GOT3 (cell line): ENCODE data around the gene SFI1.
"Not testable (repeated sequence)": the region's sequence is repeated elsewhere in the genome, so short reads cannot be mapped to it uniquely, and the experiment has no call there.

Experiments used
- DNase-seq: peaks from one replicate; lab custom pipeline; 2025; ENCODE audit warnings: mixed read lengths; lab: John Stamatoyannopoulos, UW

The SFI1 gene

DNA sequence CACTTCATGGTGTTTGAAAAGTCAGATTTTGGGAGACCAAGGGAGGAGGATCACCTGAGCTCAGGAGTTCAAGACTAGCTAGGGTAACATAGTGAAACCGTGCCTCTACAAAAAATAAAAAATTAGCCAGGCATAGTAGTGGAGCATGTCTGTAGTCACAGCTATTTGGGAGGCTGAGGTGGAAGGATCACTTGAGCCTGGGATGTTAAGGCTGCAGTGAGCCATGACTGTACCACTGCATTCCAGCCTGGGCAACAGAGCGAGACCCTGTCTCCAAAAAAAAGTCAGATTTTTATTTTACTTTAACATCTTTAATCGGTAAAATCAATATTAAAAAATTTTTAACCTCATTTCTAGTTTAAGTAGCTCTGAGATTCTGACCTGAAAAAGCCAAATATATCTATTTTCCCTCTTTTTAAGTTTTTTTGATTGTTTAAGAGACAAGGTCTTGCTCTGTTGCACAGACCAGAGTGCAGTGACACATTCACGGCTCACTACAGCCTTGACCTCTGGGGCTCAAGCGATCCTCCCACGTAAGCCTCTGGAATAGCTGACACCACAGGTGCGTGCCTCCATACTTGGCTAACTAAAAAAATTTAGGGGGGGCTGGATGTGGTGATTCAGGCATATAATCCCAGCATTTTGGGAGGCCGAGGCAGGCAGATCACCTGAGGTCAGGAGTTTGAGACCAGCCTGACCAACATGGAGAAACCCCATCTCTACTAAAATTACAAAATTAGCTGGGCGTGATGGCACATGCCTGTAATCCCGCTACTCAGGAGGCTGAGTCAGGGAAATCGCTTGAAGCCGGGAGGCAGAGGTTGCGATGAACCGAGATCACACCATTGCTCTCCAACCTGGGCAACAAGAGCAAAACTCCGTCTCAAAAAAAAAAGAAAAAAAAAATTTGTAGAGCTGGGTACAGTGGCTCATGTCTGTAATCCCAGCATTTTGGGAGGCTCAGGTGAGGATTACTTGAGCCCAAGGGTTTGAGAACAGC lies 48.4 kb downstream of the SFI1 start:
- DNase-seq: no peak

DNA sequence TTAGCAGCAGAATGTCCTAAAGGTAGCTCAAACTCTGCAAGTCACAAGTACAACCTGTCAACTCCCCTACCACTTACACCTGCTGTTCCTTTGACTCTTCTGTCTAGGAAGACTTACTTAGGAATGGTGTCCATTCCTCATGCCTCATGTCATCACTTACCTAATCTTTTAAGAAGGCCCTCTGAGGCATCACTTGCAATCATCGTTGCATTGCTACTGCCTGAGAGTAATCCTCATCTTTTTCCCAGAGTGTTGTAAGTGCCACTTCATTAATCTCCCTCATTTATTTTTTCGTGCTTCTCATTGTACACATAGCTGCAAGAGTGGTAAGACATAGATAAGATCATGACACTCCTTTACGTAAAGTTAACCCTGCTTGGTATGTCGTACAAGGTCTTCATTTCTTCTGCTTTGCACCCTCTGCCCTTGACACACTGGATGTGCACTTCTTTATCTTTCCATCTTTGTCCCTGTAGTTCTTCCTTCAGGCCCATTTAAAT lies 54.6 kb downstream of the SFI1 start:
- DNase-seq: no peak

DNA sequence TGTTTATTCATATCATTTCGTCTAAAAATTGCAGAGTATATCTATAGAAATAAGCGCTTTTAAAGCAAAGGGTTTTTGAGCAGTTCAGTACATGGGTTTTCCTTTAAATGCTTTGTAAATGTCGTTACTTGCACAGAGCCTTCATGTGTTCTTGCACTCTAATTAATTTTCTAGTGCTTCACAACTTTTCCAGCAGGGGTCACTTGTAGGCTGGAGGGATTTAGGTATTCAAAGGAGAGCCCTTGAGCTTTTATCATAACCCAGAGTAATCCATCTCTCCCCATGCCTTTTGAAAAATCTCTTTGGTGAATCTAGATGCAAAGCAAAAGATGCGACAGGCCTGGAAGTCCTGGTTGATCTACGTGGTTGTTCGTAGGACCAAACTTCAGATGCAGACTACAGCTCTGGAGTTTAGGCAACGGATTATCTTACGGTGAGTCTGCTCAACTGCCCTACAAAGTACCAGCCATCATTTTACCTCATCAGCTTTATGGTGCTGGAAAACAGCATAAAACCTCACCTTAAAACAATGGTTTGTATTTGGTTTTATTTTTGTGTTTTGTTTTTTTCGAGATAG lies 60.4 kb downstream of the SFI1 start:
- DNase-seq: no peak

DNA sequence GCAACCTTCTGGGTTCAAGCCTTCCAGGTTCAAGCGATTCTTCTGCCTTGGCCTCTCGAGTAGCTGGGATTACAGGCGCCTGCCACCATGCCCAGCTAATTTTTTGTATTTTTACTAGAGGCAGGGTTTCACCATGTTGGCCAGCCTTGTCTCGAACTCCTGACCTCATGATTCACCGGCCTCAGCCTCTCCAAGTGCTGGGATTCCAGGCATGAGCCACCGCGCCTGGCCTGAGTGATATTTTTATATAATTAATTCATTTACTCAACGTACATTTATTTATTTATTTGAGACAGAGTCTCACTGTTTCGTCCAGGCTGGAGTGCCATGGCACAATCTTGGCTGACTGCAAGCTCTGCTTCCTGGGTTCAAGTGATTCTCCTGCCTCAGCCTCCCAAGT lies 62.2 kb downstream of the SFI1 start:
- not testable (repeated sequence) for DNase-seq

DNA sequence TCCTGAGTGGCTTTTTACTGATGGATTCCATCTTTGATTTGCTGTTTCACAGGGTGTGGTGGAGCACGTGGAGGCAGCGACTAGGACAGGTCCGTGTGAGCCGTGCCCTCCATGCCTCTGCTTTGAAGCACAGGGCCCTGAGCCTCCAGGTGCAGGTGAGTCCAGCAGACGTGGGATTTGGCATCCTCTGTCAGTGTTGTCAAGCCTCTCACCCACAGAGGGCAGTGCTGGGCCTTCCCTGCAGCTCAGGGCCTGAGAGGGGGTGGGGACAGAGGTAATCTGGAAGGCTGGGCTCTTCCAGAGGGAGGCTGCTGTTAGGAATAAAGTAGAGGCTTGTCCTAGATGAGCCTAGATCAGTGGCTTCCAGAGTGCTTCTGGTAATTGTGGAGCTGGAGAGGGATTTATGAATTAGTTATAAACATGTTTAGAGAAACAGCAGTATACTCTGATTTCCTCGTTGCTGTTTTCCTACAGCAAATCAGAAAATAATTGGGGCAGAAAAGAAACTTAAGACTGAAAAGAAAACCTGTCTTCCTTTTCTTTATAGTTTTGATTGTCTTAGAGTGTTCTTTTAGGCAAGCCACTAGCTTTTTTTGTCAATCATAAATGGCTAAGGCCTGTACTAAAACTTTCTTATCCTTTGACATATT lies 65.0 kb downstream of the SFI1 start:
- no peak for DNase-seq

DNA sequence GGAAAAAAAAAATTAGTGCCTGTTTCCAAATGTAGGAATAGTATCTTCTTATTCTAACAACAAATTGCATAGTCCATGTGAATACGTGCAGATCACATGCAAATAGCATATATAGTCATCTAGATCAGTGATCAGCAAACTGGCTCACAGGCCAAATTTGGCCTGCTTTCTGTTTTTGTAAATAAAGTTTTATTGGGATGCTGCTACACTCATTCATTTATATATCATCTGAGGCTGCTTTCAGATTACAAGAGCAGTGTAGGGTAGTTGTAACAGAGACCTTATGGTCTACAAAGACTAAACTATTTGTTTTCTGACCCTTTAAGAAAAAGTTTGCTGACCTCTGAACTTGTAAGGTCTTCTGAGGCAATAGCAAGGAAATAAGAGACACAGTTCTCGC lies 65.6 kb downstream of the SFI1 start:
- DNase-seq: no peak

DNA sequence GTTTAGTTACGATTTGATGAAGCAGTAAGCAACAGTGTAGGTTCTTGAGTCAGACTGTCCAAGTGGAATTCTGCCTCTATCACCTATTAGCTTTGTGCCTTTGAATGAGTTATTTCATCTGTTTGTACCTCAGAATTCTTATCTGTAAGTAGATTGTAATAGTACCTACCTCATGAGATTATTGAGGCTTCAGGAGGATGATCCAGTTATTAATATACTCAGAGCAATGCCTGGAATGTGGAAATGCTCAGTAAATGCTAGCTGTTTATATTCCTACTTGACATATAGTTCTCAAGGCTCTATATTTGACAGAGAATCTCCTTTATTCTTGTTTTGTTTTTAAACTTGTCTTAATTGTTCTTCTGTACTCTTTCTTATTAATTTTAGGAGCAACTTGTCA lies 70.1 kb downstream of the SFI1 start:
- no peak for DNase-seq

DNA sequence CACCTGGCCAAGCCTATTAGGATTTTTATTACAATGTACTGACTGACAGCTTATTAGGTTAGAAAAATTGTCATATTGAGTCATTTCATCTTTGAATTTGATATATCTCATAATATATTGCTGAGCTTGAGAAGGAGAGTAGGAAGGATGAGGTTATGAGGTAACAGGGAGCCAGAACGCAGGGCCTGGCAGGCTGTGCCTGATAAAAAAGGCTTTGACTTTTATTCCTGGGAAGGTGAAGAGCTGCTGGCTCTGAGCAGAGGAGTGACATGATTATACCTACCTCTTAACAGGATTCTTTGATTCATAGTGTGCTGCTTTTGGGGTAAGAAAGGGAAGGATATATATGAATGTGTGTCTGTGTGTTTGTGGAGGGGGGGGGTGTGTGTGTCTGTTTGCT lies 70.9 kb downstream of the SFI1 start:
- no peak for DNase-seq

DNA sequence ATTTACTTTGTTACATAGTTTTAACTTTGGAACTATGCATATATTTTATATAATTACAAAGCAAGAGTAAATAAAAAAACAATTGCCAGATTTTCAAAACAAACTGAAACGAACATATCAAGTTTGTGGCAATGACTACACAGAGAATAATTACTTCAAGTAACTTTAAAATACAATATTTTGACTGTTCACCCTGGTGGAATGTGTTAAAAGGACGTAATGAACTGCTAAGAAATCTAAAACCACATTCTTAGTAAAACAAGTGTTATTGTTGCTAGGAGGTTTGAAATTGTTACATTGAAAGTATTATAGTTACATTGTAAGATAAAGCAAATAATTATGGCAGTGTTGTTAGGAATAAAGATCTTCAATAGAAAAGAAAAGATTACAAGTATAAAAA lies 71.4 kb downstream of the SFI1 start:
- no peak for DNase-seq

DNA sequence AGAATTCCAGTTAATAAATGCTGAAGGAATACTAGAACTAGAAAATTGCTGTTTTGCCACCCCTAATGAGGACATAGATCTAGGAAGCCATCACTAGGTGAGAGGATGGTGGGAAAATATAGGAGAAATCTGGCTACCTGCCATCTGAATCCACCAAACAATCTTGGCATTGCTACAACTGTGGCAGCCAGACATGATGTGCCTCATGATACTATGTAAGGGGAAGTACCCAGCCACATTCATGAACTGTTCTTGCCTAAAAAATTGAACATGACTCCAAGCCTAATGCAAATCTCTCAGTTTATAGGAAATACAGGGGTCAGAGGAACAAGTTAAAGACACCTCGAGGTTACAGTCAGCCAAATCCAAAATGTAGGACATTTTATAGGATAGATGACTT lies 72.8 kb downstream of the SFI1 start:
- DNase-seq: no peak

DNA sequence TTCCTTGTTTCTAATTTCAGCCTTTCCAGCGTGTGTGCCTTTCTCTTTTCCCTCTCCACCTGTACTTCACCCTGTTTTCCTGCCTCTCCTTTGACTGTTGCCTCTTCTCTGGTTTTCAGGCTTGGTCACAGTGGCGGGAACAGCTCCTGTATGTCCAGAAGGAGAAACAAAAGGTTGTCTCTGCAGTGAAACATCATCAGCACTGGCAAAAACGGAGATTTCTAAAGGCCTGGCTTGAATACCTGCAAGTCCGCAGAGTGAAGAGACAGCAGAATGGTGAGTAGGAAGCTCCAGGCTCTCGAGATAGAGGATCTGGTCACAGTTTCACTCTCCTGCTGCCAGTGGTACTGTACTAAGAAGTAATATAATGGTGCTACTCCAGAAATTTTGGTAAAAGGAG lies 76.6 kb downstream of the SFI1 start:
- no peak for DNase-seq

DNA sequence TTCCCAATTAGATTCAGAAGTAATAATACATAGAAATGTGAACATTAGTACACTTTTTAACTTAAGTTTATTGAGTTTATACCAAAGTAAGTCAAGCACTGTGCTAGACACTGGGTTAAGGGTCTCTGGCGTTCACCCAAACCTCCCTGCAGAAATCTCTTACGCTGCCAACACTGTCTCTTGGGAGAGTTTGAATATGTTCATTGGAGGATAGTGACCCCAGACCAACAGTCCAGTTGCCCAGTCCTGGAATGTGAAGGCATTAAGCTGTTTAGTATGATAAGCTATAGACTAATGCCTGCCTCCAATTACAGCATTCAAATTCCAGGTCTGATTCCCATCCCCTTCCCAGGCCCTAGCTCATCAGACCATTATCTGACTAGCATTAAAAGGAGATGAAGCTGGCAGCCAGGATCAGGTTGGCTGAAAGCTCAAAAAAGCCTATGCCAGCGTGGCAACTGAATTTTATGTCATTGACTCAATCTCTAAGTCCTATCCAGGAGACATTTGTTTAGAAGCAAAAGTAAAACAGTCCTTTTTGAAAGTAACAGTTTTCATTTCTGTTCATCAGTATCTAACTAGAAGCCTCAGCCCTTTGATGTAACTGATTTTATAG lies 77.8 kb downstream of the SFI1 start:
- DNase-seq: no peak

DNA sequence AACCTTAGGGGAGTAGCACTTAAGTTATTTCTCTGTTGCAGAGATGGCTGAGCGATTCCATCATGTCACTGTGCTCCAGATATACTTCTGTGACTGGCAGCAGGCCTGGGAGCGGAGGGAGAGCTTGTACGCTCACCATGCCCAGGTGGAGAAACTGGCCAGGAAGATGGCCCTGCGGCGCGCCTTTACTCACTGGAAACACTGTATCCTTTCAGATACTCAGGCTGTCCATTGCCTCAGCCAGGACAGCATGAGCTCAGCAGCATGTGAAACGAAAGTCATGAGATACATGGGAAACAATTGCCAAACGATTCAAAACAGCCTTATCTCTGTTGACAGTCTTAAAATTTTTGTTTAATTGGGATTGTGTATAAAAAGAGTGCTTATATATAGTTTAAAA lies 78.9 kb downstream of the SFI1 start:
- no peak for DNase-seq

DNA sequence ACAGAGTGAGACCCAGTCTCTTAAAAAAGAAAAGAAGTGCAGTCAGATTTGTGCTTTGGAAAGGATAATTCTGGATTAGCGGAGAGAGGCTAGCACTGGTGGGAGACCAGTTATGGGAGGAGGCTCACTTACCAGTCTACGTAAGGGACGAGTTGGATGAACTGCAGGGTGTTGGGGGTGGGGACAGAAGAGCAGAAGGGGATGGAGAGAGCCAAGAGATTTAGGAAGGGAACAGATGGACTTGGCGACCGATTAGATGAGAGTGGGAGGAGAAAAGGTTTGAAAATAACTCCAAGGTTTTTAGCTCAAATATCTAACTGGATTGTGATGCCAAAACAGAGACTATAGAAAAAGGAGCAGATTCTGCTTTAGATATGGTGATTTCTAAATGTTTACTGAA lies 81.4 kb downstream of the SFI1 start:
- no peak for DNase-seq

DNA sequence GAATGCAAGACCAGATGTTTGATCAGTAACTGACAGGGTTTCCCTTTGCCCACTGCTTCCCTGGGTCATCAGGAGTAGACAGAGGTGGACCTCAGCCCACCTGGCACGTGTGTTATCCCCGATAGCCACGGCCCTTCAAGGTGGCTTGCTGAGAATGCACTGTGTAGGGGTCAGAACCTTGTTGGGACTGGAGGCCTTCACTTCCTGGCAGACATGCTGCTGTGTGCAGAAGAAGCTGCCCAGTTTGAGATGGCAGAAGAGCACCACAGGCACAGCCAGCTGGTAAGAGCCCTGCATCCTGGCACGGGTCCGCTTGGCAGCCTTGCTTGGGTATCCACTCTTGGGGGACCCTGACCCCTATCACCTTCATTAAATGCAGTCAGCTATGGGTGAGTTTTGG lies 81.8 kb downstream of the SFI1 start:
- DNase-seq: no peak

DNA sequence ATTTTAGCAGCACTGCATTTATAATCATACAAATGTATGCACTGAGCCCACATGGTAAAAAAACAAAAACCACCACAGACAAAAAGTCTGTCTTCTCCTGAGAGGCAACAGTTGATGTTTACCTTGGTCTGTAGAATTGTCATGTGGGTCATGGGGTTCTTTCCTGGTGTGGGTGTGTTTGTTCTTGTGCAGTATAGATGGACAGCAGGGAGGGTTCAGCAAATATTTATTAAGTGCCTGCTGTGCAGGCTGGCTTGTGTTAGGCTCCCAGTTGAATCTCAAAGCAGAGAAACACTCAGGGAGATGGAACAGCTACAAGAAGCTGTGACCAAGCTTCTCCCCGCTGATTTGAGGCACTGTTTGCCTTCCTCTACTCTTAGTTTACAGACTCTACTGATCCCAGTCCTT lies 83.5 kb downstream of the SFI1 start:
- no peak for DNase-seq

DNA sequence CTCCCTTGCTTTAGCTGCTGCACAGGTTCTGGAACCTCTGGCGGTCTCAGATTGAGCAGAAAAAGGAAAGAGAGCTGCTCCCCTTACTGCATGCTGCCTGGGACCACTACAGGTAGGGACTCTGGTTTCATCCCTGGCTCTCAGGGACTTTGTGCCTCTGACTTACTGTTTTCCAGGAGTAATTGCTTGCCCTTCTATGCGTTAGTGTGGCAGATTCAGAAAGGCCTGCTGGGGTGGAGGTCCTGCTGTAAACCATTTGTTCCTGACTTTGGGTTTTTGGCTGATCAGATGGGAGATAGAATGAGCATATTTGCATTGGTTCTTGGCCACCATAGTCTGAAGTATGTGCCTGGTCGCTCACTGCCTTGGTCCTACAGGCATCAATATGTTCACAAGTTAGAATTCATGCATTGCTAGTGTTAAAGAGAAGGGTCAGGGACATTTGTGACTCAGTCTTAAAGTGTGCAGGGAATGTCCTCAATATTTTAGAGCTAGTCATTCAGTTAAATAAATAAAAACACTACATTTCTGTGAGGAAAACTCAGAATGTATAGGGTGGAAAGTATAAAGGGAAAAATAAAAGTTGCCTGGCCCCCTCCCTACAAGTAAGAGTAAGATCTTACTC lies 87.6 kb downstream of the SFI1 start:
- DNase-seq: no peak

DNA sequence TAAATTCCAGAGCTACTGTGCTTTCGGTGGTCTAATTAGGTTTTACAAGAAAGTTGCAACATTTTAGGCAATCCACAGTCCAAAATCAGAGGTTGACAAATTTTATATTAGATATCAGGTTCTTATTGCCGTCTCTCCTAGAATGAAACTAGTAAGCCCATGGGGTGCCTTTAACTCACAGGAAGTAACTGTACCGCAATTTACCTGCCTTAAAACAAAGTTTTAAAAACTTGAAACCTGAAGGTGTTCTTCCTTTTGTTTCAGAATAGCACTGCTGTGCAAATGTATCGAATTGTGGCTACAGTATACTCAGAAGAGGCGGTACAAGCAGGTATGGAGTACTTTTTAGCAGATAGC lies 88.4 kb downstream of the SFI1 start:
- no peak for DNase-seq

DNA sequence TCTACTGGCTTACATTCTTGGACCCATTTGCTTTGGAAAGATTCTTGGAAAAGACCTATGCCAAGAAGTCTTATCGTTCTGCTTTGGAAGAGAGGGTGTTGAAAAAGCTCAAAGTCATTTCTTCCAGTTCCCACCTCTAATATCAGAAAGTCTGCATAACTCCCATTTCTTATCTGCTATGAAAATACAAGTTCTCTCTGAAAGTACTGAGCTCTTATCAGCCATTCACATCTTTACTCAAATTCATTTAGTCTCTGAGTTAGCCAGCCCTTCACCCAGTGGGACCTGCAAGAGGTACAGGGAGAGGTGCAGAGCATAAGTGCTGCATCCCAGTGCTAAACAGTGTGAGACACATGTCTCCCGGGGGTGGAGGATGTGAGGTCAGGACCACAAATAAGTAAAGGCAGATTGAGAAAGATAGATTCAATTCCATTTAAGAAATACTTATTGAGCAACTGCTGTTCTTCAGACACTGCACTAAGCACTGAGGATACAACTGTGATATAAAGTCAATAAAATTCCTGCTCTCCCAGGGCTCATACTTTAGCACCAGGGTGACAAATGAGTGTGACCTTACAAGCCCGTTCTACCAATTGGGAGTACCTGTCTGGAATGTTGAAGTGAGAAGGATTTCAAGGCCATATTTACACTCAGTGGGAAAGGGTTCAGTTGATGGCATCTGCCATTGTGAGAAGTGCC lies 89.0 kb downstream of the SFI1 start:
- no peak for DNase-seq

DNA sequence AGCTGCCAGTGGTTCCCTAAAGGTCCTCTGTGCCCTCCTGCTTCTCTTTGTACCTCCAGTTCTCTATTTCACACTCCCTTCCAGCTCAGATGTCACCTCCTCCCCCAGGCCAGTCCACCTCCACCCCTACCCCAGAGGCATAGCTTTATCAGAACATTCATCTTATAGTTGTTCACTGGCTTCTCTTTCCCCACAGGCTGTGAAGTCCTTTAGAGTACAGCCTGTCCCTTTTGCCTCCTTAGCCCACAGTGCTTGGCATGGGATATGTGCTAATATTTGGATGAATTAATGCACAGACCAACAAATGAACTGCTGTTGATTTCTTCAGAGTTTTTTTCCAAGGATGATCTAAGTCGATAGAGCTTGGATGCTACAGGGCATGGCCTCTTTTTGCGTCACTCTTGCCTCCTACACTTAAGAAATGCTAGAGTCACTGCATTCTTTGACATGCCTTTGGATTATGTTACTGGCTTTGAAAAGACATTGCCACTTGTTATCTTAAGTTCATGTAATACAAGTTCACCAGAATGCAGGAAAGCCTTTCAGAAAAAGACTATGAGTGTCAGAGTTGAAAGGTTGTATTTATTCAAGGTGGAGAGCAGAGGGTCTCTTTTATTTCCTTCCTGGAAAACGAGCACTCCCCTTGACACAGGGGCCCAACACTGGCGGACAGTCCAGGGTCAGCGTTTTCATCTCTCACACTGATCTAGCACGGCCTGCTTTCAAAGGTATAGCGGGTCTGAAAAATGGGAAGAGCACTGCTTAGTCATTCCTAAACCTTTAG lies 90.0 kb downstream of the SFI1 start:
- no peak for DNase-seq
